Nephron (organoid): Measurements from ENCODE around the gene PEAK1.

Experiments
- H3K27ac Mint-ChIP-seq, 3 experiments: 2 replicates each; pipeline ENCODE4 v1.8.0; 2020; ENCODE audit warnings: mixed read lengths in 3 of 3, mild to moderate bottlenecking in 2 of 3, moderate library complexity in 1 of 3
- H3K27me3 Mint-ChIP-seq: 2 replicates; pipeline ENCODE4 v1.8.0; 2021; ENCODE audit warnings: low read depth, mild to moderate bottlenecking, moderate library complexity, mixed read lengths
- H3K36me3 Mint-ChIP-seq: 2 replicates; pipeline ENCODE4 v1.8.0; 2020; ENCODE audit warnings: low read depth, mixed read lengths
- H3K4me1 Mint-ChIP-seq: 2 replicates; pipeline ENCODE4 v1.8.0; 2020; ENCODE audit warnings: mixed read lengths
- H3K4me3 Mint-ChIP-seq, 3 experiments: 2 replicates each; pipeline ENCODE4 v1.8.0; 2020; ENCODE audit warnings: mild to moderate bottlenecking in 3 of 3, mixed read lengths in 3 of 3, moderate library complexity in 2 of 3
- H3K9me3 Mint-ChIP-seq: 2 replicates; pipeline ENCODE4 v1.8.0; 2020; ENCODE audit warnings: mixed read lengths
- TF ChIP-seq, protein P1 (sequence below), 3 experiments: fragments of 200-600 bp; sonication (generic); IDR thresholded peaks; one replicate each; pipeline ENCODE4 v1.5.0; 2021; ENCODE audit warnings: antibody characterized with exemption in 3 of 3; ENCODE audit not compliant: unreplicated experiment in 3 of 3

The PEAK1 gene

DNA sequence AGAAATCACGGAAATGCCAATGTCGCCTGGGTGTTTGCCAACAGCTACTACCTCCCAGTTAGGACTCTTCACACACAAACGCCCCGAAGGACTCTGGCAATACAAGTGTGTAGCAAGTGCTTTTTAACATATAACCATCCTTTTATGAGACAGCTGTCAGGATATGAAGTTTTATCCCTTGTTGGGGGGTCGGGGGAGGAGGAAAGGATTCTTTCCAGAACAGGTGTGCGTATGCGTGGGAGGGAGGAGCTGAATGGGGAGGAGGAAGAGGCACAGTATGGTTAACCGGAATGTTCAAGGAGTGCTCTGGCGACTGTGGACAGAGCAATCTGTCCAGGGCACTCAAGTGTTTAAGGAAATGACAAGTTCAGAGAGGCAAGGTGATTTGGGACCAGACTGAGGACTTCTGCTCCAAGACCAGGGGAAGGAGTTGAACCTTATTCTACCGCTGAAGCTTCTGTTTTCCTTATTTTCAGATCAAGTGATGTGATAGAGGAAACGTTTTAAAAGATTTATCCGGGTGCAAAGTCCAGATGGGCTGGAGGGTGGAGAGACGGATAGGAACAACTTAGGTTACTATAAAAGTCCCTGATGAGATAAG lies 350.3 kb downstream of the PEAK1 start:
- Mint-ChIP-seq H3K9me3 (no peaks in the 10 kb centered on the region), H3K27ac (peak overlapping the region; percentile 79 to 97 (median 91)), H3K4me1 (peaks cover 40% of the 10 kb centered on the region), H3K27me3 (peaks cover 13% of the 10 kb centered on the region), H3K4me3 (peak overlapping the region; percentile 84 to 97 (median 92)), H3K36me3 (peaks cover 14% of the 10 kb centered on the region)
- TF ChIP-seq, protein P1, sequence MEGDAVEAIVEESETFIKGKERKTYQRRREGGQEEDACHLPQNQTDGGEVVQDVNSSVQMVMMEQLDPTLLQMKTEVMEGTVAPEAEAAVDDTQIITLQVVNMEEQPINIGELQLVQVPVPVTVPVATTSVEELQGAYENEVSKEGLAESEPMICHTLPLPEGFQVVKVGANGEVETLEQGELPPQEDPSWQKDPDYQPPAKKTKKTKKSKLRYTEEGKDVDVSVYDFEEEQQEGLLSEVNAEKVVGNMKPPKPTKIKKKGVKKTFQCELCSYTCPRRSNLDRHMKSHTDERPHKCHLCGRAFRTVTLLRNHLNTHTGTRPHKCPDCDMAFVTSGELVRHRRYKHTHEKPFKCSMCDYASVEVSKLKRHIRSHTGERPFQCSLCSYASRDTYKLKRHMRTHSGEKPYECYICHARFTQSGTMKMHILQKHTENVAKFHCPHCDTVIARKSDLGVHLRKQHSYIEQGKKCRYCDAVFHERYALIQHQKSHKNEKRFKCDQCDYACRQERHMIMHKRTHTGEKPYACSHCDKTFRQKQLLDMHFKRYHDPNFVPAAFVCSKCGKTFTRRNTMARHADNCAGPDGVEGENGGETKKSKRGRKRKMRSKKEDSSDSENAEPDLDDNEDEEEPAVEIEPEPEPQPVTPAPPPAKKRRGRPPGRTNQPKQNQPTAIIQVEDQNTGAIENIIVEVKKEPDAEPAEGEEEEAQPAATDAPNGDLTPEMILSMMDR (IDR thresholded peaks at IDR 0.05; ENCODE audit: unreplicated experiment in 3 of 3), result no peak

DNA sequence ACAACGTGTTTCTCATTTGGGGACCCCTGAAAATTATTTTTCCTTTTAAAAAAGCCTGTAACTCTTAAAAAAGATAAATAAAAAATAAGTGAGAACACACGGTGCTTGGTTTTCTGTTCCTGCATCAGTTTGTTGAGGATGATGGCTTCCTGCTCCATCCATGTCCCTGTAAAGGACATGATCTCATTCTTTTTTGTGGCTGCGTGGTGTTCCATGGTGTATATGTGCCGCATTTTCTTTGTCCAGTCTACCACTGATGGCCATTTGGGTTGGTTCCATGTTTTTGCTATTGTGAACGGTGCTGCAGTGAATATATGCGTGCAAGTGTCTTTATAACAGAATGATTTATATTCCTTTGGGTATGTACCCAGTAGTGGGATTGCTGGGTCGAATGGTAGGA lies 351.3 kb downstream of the PEAK1 start:
- peak overlapping the region; percentile 84 to 97 (median 92) for H3K4me3 Mint-ChIP-seq
- H3K36me3 Mint-ChIP-seq, result peaks cover 14% of the 10 kb centered on the region
- no peaks in the 10 kb centered on the region for H3K9me3 Mint-ChIP-seq
- TF ChIP-seq, protein P1 (IDR thresholded peaks at IDR 0.05; ENCODE audit: unreplicated experiment in 3 of 3), result no peak
- H3K27ac Mint-ChIP-seq, result peak overlapping the region; percentile 14 to 65 (median 40)
- peaks cover 50% of the 10 kb centered on the region for H3K4me1 Mint-ChIP-seq
- H3K27me3 Mint-ChIP-seq, result peaks cover 3% of the 10 kb centered on the region

DNA sequence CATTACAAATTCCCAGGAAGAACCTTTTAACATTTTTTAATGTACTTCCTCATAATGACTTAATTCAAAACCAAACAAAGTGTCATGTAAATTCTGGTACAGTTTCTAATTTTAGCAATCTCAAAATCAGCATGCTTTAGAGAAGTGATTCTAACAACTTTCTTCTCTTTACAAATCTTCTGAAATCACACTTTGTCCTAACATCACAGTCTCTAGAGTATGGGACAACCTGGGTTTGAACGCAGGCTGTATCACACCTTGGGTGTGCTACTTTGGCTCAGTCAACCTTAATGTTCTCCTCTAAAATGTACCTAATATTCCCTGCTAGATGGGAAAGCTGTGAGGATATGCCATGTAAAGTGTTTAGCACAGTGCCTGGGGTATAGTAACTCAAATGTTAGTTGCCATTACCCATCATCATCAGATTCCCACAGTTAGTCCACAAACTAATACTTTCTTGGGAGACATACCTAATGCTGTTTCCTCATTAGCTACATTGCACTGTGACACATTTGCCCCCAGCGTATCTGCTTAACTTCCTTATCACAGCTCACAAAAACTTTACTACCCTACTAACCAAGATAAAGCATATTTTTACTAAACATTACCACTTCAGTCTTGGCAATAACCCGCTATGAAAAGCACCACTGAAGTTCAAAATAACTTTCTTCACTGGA lies 352.1 kb downstream of the PEAK1 start:
- H3K36me3 Mint-ChIP-seq, result peaks cover 14% of the 10 kb centered on the region
- H3K27ac Mint-ChIP-seq, result peak overlapping the region; percentile 31 to 80 (median 67)
- TF ChIP-seq, protein P1 (IDR thresholded peaks at IDR 0.05; ENCODE audit: unreplicated experiment in 3 of 3), result no peak
- peak overlapping the region; percentile 55 to 74 (median 64) for H3K4me3 Mint-ChIP-seq
- no peaks in the 10 kb centered on the region for H3K9me3 Mint-ChIP-seq
- H3K27me3 Mint-ChIP-seq, result no peaks in the 10 kb centered on the region
- H3K4me1 Mint-ChIP-seq, result peaks cover 58% of the 10 kb centered on the region

GRCh38 chr15:77066971-77067690 lies 352.8 kb downstream of the PEAK1 start:
- H3K9me3 Mint-ChIP-seq, result no peaks in the 10 kb centered on the region
- no peaks in the 10 kb centered on the region for H3K27me3 Mint-ChIP-seq
- H3K4me3 Mint-ChIP-seq, result peak overlapping the region; percentile 53 to 74 (median 55)
- peaks cover 65% of the 10 kb centered on the region for H3K4me1 Mint-ChIP-seq
- TF ChIP-seq, protein P1 (IDR thresholded peaks at IDR 0.05; ENCODE audit: unreplicated experiment in 3 of 3), result no peak
- peak overlapping the region; percentile 31 to 80 (median 67) for H3K27ac Mint-ChIP-seq
- H3K36me3 Mint-ChIP-seq, result peaks cover 14% of the 10 kb centered on the region

- Mint-ChIP-seq H3K4me3 (peak overlapping the region in 2 of 3 experiments; percentile 1 to 11), H3K4me1 (peaks cover 88% of the 10 kb centered on the region), H3K27ac (peak overlapping the region; percentile 37 to 91 (median 69))
Measured at GRCh38 chr15:77064539-77065308, 355.2 kb downstream of the PEAK1 start.

More at GRCh38 chr15:77064539-77065308, 355.2 kb downstream of the PEAK1 start:
- Mint-ChIP-seq H3K36me3 (peaks cover 14% of the 10 kb centered on the region), H3K27me3 (no peaks in the 10 kb centered on the region), H3K9me3 (no peaks in the 10 kb centered on the region)
- TF ChIP-seq, protein P1 (IDR thresholded peaks at IDR 0.05; ENCODE audit: unreplicated experiment in 3 of 3), result no peak
